Right renal cortex interstitium (tissue), 3 donors: ENCODE data around the gene CCDC198. TPM values are rescaled to one million over a fixed set of nuclear protein-coding genes. Genes with fewer than 3 reads are reported as not detected.

Experiments
- DNase-seq, 3 donors: peaks; one replicate each; pipeline ENCODE4 v3.0.0-alpha.2; 2013; ENCODE audit warnings: low read depth in 3 of 3, low spot score in 2 of 3
- polyA plus RNA-seq, 3 donors: library from polyadenylated mRNA; unstranded; fragments of 120-200 nt; gene quantifications; one replicate each; pipeline ENCODE4 v1.2.1, GENCODE V29; 2013; ENCODE audit not compliant: insufficient read length in 3 of 3

CCDC198 gene
- polyA plus RNA-seq, 3 donors: 173 to 182 (median 175) TPM

DNA sequence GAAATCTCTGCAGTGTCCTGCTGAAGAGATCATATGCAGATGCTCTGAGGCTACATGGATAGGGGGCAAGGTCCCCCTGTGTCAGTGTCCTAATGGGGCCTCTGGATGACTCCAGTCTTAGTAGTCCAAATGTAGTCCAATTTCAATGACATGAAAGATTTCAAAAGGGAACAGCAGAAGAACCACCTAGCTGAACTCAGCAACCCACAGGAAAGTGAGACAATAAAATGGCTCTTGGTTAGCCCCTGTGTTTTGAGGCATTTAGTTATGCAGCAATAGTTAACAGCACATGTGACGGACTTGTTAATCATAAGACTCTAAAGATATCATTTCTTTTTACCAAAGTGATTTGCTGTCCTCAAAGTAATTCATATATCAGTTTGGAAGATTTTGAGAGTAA is 22.7 kb downstream of the CCDC198 start:
- no peak for DNase-seq

DNA sequence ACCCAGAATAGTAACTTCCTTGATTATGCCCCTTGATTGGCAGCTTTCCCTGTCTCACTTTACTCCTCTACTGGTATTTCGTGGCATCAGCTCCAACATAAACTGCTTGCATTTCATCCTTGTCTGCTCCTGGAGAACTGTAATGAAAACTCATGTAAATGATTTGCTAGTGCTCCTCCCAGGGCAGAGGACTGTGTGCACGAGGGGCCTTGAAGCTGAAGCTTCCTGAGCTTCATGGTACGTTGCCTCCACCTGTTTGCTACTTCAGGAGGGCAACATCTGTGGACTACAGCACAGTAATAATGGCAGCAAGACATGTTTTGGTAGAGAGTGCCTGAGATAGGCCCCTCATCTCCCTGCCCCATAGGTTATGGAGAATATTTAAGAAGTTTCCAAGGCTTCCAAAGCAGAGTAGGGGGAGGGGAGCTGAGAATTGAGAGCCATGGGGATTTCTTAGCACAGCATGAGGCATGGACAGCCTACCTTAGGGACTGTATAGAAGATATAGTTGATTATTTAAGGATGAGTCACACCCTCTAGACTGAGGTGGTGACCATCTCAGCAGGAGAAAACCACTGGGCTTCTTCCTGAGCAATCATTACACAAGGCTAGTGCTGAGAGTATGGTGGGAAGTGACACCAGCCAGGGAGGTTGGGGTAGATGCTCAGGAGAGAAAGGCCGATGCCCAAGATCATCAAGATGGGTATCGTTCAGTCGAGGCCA is 29.5 kb downstream of the CCDC198 start:
- peak in 1 of 3 donors; percentile 24 for DNase-seq

DNA sequence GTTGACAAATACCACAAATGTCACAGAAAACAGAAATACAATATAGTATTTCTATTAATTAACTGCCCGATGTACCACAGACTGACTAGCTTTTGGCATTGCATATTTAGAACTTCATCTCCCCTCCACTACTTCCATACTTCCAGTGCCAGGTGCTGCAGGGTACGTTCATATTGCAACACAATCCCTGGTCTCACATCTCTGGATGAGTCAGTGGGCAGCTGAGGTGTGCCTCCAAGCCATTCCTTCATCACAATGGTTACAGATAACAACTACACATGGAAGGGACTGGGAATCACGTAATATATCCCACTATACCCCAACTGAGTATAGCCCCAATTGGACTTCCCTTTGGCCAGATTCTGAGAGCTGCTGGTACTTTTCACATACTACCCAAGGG is 31.1 kb downstream of the CCDC198 start:
- no peak for DNase-seq

DNA sequence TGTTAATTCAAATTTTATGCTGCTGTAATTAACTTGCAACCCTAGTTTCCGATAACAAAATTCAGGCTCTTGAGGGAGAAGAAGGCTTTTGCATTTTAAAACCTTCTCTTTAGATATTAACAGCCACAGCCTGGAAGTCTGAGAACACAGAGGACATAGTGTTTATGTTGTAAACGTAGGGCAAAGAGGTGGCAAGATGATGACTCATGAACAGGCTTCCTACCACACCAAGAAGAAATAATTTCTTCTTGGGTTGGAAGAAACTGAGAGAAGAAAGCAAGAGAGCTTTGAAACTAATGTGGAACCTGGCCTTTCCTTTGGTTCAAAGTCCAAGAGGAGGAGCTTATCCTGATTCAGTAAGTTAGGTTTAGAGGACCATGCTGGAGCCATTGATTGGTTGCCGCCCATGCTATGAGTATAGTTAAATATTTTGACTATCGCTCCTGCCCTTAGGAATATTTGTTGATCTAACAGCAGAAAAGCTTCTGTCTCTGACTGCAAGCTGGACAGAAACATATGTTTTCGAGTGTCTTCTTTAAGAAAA is 31.8 kb downstream of the CCDC198 start:
- no peak for DNase-seq

DNA sequence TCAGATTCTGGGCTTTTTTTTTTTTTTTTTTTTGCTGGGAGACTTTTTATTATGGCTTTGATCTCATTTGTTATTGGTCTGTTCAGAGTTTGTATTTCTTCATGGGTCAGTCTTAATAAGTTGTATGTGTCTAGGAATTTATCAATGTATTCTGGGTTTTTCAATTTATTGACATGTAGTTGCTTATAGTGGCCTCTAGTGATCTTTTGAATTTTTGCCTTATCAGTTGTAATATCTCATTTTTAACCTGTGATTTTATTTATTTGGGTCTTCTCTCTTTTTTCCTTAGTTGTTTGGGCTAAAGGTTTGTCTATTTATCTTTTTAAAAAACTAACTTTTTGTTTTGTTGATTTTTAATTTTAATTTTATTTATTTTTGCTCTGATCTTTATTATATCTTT is 57.7 kb downstream of the CCDC198 start:
- no peak for DNase-seq

DNA sequence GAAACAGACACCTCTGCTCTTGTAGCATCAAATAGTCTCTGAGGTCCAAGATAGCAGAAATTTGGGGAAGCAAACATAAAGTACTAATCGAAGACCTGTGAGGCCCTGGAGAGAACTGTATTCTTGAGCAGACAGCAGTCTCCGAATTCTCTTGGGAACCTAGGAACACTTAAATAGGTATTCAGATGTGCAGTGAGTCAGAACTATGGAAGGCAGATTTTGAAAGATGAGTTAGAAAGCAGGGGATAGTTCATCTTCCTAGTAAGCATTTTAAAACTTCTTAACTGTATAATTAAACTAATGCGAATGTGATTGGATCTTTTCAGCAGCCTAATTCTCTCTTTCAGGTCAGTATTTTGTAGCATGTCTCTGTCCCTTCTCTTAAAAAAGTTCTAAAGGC is 72.7 kb downstream of the CCDC198 start:
- no peak for DNase-seq

DNA sequence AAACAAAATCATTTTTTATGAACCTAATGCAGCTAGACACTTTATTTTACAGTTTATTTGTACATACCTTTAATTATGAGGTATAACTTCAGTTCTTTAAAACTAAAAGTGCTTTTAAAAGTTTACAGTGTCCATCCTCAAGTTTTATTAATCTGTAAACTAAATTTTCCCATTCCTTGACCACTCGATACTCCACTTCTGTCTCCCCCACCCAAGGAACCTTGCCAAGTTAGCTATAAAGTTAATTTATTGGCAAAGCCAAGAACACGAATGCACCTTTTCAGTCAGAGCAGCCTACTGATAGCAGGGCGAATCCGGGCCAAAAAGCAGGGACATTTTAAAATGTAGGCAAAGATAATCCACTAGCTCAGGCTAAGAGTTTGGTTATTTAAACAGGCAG is 73.6 kb downstream of the CCDC198 start:
- DNase-seq: no peak

Other genes starting within 250 kb of the CCDC198 start
- gene EXOC5, start 225.0 kb downstream of the CCDC198 start, polyA plus RNA-seq: 10 to 100 TPM; 65.3 to 74.9 (median 69.3) TPM
- 10 to 100 TPM; 56.5 to 61.9 (median 59.0) TPM for gene AP5M1, start 224.9 kb downstream of the CCDC198 start, polyA plus RNA-seq
- gene NAA30, start 103.3 kb downstream of the CCDC198 start, polyA plus RNA-seq: 10 to 100 TPM; 30.9 to 32.2 (median 31.5) TPM